ENCODE data around the gene PIGW. TPM values are rescaled to one million over a fixed set of nuclear protein-coding genes. Genes with fewer than 3 reads are reported as not detected.

Gene PIGW
- total and polyA plus RNA-seq, 2 donors (not counting 1 experiment from before 2014, with no cell fraction given): 2.6 to 10.1 TPM

DNA sequence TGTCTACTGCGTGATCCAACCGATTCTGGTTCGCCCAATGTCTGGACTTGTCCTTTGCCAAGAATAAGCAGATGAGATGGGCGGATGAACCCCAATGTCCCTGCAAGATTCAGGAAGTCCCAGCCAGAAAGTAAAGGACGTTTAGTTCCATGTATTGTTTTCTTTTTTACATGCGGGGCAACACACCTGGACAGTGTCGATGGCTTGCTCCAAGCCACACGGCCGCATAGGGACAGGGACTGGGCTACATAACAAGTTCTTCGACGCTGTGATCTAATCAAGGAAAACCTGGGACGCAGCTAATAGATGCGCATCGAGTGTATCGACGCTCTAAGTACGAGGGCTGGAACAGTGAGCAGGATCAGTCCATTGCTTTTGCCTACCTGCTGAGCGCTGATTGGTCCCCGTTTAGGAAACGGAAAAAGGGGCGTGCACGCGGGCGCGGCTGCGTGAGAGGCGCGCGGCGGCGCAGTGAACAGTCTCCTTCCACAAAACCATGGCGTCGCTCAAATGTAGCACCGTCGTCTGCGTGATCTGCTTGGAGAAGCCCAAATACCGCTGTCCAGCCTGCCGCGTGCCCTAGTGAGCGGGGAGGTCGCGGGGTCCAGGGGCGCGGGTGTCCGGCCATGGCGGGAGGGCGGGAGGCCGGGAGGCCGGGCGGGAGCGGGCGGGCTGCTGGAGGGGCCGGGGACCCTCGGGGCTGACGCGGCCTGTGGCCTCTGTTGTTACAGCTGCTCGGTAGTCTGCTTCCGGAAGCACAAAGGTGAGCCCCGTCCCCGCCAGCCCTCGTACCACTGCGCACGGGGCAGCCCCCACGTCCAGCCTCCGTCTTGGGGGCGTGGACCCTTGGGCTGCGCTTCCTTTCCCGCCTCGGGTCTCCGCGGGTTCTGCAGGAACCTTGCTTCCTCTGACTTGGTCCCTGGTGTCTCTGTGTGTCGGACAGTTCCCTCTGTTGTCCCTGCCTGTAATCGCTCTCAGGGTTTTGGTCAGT, 48.3 kb upstream of the PIGW start, which contains the start of gene ZNHIT3:
Gene ZNHIT3, plus strand, starts transcription at position 478 of the 991 bp plus-strand sequence. Its CDS starts 19 bp downstream, at position 497.
- Histone ChIP-seq H3K4me1 (ENCODE audit: control insufficient read depth, extremely low read depth, insufficient read depth, low read length) (peaks cover 4% of the 10 kb centered on the region), H3K4me2 (ENCODE audit: extremely low read depth, insufficient read depth, low read length) (peak within 1 kb of the TSS; percentile 99), H3K27me3 (ENCODE audit: control insufficient read depth, insufficient read depth, low read length) (peaks cover 3% of the 10 kb centered on the region), H2AFZ (ENCODE audit: low read length) (peak within 1 kb of the TSS; percentile 97), H3K27ac (ENCODE audit: insufficient read depth, low read length) (peak within 1 kb of the TSS; percentile 23), H4K20me1 (ENCODE audit: control insufficient read depth, extremely low read depth, insufficient read depth, low read length) (no peaks in the 10 kb centered on the region), H3K4me3 (replicated peaks in 1 of 4; ENCODE audit: control extremely low read depth in 1 of 4, insufficient read depth in 1 of 4, low read depth in 3 of 4, low read length in 4 of 4) (peak within 1 kb of the TSS; percentile 79 to 96 (median 88)), H3K9ac (ENCODE audit: insufficient read depth, low read length) (peak within 1 kb of the TSS; percentile 68), H3K36me3 (ENCODE audit: control insufficient read depth, insufficient read depth, low read length) (no peaks in the 10 kb centered on the region), H3K79me2 (ENCODE audit: control insufficient read depth, insufficient read depth, low read length) (peaks cover 8% of the 10 kb centered on the region), H3K9me3 (ENCODE audit: control insufficient read depth, insufficient read depth, low read depth, low read length) (no peaks in the 10 kb centered on the region)
- no peak for TF ChIP-seq EZH2 (IDR thresholded peaks at IDR 0.05; ENCODE audit: low read length, missing control alignments)
- TF ChIP-seq, protein P1, sequence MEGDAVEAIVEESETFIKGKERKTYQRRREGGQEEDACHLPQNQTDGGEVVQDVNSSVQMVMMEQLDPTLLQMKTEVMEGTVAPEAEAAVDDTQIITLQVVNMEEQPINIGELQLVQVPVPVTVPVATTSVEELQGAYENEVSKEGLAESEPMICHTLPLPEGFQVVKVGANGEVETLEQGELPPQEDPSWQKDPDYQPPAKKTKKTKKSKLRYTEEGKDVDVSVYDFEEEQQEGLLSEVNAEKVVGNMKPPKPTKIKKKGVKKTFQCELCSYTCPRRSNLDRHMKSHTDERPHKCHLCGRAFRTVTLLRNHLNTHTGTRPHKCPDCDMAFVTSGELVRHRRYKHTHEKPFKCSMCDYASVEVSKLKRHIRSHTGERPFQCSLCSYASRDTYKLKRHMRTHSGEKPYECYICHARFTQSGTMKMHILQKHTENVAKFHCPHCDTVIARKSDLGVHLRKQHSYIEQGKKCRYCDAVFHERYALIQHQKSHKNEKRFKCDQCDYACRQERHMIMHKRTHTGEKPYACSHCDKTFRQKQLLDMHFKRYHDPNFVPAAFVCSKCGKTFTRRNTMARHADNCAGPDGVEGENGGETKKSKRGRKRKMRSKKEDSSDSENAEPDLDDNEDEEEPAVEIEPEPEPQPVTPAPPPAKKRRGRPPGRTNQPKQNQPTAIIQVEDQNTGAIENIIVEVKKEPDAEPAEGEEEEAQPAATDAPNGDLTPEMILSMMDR (conservative IDR thresholded peaks at IDR 0.05 in 1 of 2, IDR thresholded peaks at IDR 0.05 in 1 of 2; ENCODE audit: low read depth in 1 of 2, low read length in 2 of 2): no peak
- DNase-seq (ENCODE audit: low read depth in 2 of 2): peak; percentile 94 to 95

DNA sequence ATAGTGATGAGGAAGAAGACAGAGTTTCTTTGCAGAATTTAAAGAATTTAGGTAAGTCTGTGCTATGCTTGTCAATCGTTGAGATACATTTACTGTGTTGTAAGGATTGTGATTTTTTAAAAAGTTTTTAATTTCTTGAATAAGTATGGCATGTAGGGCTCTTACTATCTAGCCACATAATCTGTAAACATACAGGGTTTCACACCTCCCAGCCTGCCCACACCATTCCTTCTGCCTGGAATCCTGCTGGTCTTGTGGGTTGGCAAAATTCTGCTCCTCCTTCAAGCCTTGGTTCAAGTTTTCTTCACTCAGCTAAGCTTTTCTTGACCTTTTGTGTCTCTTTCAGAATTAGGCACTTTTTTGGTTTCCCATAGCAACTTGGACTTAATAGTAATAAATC, 40.8 kb upstream of the PIGW start:
- Histone ChIP-seq H3K4me2 (ENCODE audit: extremely low read depth, insufficient read depth, low read length) (no peak overlapping the region), H3K27me3 (ENCODE audit: control insufficient read depth, insufficient read depth, low read length) (no peaks in the 10 kb centered on the region), H4K20me1 (ENCODE audit: control insufficient read depth, extremely low read depth, insufficient read depth, low read length) (no peaks in the 10 kb centered on the region), H2AFZ (ENCODE audit: low read length) (no peak overlapping the region), H3K4me3 (replicated peaks in 1 of 4; ENCODE audit: control extremely low read depth in 1 of 4, insufficient read depth in 1 of 4, low read depth in 3 of 4, low read length in 4 of 4) (no peak overlapping the region), H3K79me2 (ENCODE audit: control insufficient read depth, insufficient read depth, low read length) (peaks cover 3% of the 10 kb centered on the region), H3K9me3 (ENCODE audit: control insufficient read depth, insufficient read depth, low read depth, low read length) (no peaks in the 10 kb centered on the region), H3K9ac (ENCODE audit: insufficient read depth, low read length) (no peak overlapping the region), H3K27ac (ENCODE audit: insufficient read depth, low read length) (no peak overlapping the region), H3K4me1 (ENCODE audit: control insufficient read depth, extremely low read depth, insufficient read depth, low read length) (peaks cover 3% of the 10 kb centered on the region), H3K36me3 (ENCODE audit: control insufficient read depth, insufficient read depth, low read length) (peaks cover 19% of the 10 kb centered on the region)
- peak in 1 of 2 donors; percentile 29 for DNase-seq (ENCODE audit: low read depth in 2 of 2)
- no peak for TF ChIP-seq EZH2 (IDR thresholded peaks at IDR 0.05; ENCODE audit: low read length, missing control alignments)
- TF ChIP-seq, protein P1 (conservative IDR thresholded peaks at IDR 0.05 in 1 of 2, IDR thresholded peaks at IDR 0.05 in 1 of 2; ENCODE audit: low read depth in 1 of 2, low read length in 2 of 2): no peak

DNA sequence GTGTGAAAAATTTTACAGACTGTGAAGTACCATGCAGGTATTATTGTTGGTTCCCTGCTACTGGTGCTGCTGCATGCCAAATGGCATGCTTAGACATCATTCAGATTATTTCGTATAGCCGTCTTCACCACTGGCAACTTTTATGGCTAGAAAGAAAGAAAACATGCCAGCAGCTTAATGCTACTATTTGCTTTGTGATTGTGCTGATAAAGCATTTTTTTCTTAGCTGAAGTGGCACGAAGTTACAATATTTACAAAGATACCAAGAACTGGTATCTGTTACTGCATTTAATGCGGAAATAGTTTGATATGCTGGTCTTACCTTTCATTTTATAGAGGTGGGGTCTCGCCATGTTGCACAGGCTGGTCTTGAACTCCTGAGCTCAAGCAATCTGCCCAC, 40.1 kb upstream of the PIGW start:
- peaks cover 20% of the 10 kb centered on the region for H3K36me3 ChIP-seq (ENCODE audit: control insufficient read depth, insufficient read depth, low read length)

More for the DNA sequence above, 40.1 kb upstream of the PIGW start:
- Histone ChIP-seq H3K79me2 (ENCODE audit: control insufficient read depth, insufficient read depth, low read length) (peaks cover 3% of the 10 kb centered on the region), H3K4me3 (replicated peaks in 1 of 4; ENCODE audit: control extremely low read depth in 1 of 4, insufficient read depth in 1 of 4, low read depth in 3 of 4, low read length in 4 of 4) (no peak overlapping the region), H3K4me1 (ENCODE audit: control insufficient read depth, extremely low read depth, insufficient read depth, low read length) (peaks cover 3% of the 10 kb centered on the region), H3K27me3 (ENCODE audit: control insufficient read depth, insufficient read depth, low read length) (no peaks in the 10 kb centered on the region), H3K4me2 (ENCODE audit: extremely low read depth, insufficient read depth, low read length) (no peak overlapping the region), H3K9me3 (ENCODE audit: control insufficient read depth, insufficient read depth, low read depth, low read length) (no peaks in the 10 kb centered on the region), H3K27ac (ENCODE audit: insufficient read depth, low read length) (no peak overlapping the region), H4K20me1 (ENCODE audit: control insufficient read depth, extremely low read depth, insufficient read depth, low read length) (no peaks in the 10 kb centered on the region), H2AFZ (ENCODE audit: low read length) (no peak overlapping the region), H3K9ac (ENCODE audit: insufficient read depth, low read length) (no peak overlapping the region)
- no peak for DNase-seq (ENCODE audit: low read depth in 2 of 2)
- TF ChIP-seq, protein P1 (conservative IDR thresholded peaks at IDR 0.05 in 1 of 2, IDR thresholded peaks at IDR 0.05 in 1 of 2; ENCODE audit: low read depth in 1 of 2, low read length in 2 of 2): no peak
- no peak for TF ChIP-seq EZH2 (IDR thresholded peaks at IDR 0.05; ENCODE audit: low read length, missing control alignments)
